ENCODE results near the gene PRKCA. TPM values are rescaled to one million over a fixed set of nuclear protein-coding genes. Genes with fewer than 3 reads are reported as not detected.
A peak's percentile ranks its signal among the peaks of the same experiment; 100 is the strongest.
"Not testable (repeated sequence)": the region's sequence is repeated elsewhere in the genome, so short reads cannot be mapped to it uniquely, and the experiment has no call there.

Gene PRKCA
- total and polyA plus RNA-seq, 2 donors (not counting 3 experiments of a cell fraction or from before 2014, with no cell fraction given), result 7.5 to 34.2 TPM

- Histone ChIP-seq H3K36me3 (ENCODE audit: control insufficient read depth in 2 of 2, extremely low read depth in 1 of 2, insufficient read depth in 2 of 2, low read length in 2 of 2) (no peaks in the 10 kb centered on the region), H2AFZ (ENCODE audit: low read depth, low read length) (no peak overlapping the region), H3K27ac (ENCODE audit: insufficient read depth, low read depth, low read length) (no peak overlapping the region), H3K9ac (replicated peaks; ENCODE audit: extremely low read depth, insufficient read depth, low read length) (no peak overlapping the region), H3K4me1 (ENCODE audit: control insufficient read depth, extremely low read depth, insufficient read depth, low read length) (no peaks in the 10 kb centered on the region), H3K4me2 (ENCODE audit: insufficient read depth, low read length) (no peak overlapping the region), H4K20me1 (replicated peaks; ENCODE audit: control insufficient read depth, extremely low read depth, insufficient read depth, low read length) (no peaks in the 10 kb centered on the region), H3K9me3 (replicated peaks; ENCODE audit: control insufficient read depth, insufficient read depth, low read length) (no peaks in the 10 kb centered on the region), H3K9me1 (replicated peaks; ENCODE audit: control insufficient read depth, extremely low read depth, insufficient read depth, low read length) (no peaks in the 10 kb centered on the region), H3K4me3 (replicated peaks in 1 of 3; ENCODE audit: insufficient read depth in 1 of 3, low read depth in 1 of 3, low read length in 3 of 3) (no peak overlapping the region), H3K27me3 (ENCODE audit: control insufficient read depth in 2 of 2, insufficient read depth in 2 of 2, low read length in 2 of 2) (no peaks in the 10 kb centered on the region), H3K79me2 (ENCODE audit: control insufficient read depth, insufficient read depth, low read length) (no peaks in the 10 kb centered on the region)
- DNase-seq (ENCODE audit: low read depth, low spot score) (peak; percentile 68), FAIRE-seq (peak; percentile 55)
- dilution Hi-C loops (cut with MboI; ENCODE audit: extremely low pct_ligation_motif_present, low sequenced_read_pairs) (no loop called here), intact Hi-C loops (cut with micrococcal nuclease) (no loop called here)
- ChIA-PET CTCF (interaction anchor here (0.9 to 5.1 kb wide), 6 partner anchors 10 to 183 kb away, joined by 3 to 29 read pairs (median 4); no protein-coding TSS in a partner anchor), POLR2A (no interaction called here)
- TF ChIP-seq EZH2 (IDR thresholded peaks at IDR 0.05; ENCODE audit: borderline replicate concordance, low read depth, low read length, severe bottlenecking), result no peak
- TF ChIP-seq FOS (IDR thresholded peaks at IDR 0.05; ENCODE audit: borderline replicate concordance, insufficient read depth, low read length), result no peak
- TF ChIP-seq MYC (IDR thresholded peaks at IDR 0.05; ENCODE audit: low read depth, low read length), result no peak
- TF ChIP-seq CTCF (IDR thresholded peaks at IDR 0.05; ENCODE audit: extremely low read depth in 1 of 2, insufficient read depth in 1 of 2, low read depth in 1 of 2, low read length in 2 of 2), result no peak
- BruUV-seq (replicated peaks), result no TSS peak
Observed at GRCh38 chr17:66724581-66725341, 422.3 kb downstream of the PRKCA start.

GRCh38 chr17:66725438-66725837 is 423.0 kb downstream of the PRKCA start:
- BruUV-seq (replicated peaks); FAIRE-seq; H4K20me1 ChIP-seq (replicated peaks; ENCODE audit: control insufficient read depth, extremely low read depth, insufficient read depth, low read length); H3K9ac ChIP-seq (replicated peaks; ENCODE audit: extremely low read depth, insufficient read depth, low read length); dilution Hi-C loops (cut with MboI; ENCODE audit: extremely low pct_ligation_motif_present, low sequenced_read_pairs); POLR2A ChIA-PET; H3K36me3 ChIP-seq (ENCODE audit: control insufficient read depth in 2 of 2, extremely low read depth in 1 of 2, insufficient read depth in 2 of 2, low read length in 2 of 2); H3K4me3 ChIP-seq (replicated peaks in 1 of 3; ENCODE audit: insufficient read depth in 1 of 3, low read depth in 1 of 3, low read length in 3 of 3); H2AFZ ChIP-seq (ENCODE audit: low read depth, low read length); H3K9me3 ChIP-seq (replicated peaks; ENCODE audit: control insufficient read depth, insufficient read depth, low read length); DNase-seq (ENCODE audit: low read depth, low spot score); H3K27me3 ChIP-seq (ENCODE audit: control insufficient read depth in 2 of 2, insufficient read depth in 2 of 2, low read length in 2 of 2); intact Hi-C loops (cut with micrococcal nuclease); H3K4me1 ChIP-seq (ENCODE audit: control insufficient read depth, extremely low read depth, insufficient read depth, low read length); H3K4me2 ChIP-seq (ENCODE audit: insufficient read depth, low read length); H3K27ac ChIP-seq (ENCODE audit: insufficient read depth, low read depth, low read length); H3K9me1 ChIP-seq (replicated peaks; ENCODE audit: control insufficient read depth, extremely low read depth, insufficient read depth, low read length); H3K79me2 ChIP-seq (ENCODE audit: control insufficient read depth, insufficient read depth, low read length): not testable (repeated sequence)
- CTCF ChIA-PET, result interaction anchor here (0.9 to 5.1 kb wide), 5 partner anchors 11 to 183 kb away, joined by 3 to 29 read pairs (median 5); no protein-coding TSS in a partner anchor

All from endothelial cell of umbilical vein (primary cell).